Measurements from ENCODE around the gene RAB34.
"Not testable (repeated sequence)": the region's sequence is repeated elsewhere in the genome, so short reads cannot be mapped to it uniquely, and the experiment has no call there.

Gene RAB34

DNA sequence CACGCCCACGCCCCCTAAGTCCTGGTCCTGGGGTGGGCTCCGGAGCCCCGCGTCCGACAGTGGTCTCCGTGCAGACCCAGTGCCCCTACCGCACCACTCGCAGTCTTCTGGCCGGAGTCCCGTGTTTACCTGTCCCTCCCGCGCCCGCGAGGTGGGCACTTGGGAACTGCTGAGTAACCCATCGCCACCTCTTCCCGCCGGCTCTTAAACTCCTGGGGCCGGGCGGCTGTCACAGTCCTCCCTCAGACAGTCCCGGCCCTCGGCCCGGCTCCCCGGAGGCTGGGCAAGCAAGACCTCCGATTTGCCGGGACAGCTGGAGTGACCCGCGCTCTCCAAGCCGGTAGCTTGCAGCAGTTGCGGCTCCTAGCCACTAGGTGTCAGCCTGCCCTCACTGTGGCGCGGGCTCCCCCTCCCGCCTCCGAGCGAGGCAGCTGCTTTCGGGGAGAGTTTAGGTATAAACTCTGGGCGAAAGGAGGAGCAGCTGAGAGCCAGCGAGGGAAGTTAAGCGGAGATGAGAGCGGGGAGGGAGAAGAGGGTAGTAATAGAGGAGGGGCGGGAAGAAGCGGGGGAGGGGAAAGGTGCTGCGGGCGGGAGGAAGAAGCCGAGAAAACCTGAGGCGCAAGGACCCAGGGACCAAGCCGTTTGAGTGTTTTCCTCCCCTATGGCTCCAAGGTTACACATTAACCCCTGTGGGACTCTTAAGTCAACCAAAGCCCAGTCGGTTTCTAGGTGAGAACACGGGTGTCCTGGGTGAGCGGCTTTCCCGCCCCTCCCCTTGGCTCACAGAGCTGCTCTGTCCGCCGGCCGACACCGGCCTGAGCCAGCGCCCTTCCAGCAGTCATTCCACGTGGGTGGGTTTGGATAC is 9.2 kb upstream of the RAB34 start:
- peak; percentile 89 for DNase-seq

DNA sequence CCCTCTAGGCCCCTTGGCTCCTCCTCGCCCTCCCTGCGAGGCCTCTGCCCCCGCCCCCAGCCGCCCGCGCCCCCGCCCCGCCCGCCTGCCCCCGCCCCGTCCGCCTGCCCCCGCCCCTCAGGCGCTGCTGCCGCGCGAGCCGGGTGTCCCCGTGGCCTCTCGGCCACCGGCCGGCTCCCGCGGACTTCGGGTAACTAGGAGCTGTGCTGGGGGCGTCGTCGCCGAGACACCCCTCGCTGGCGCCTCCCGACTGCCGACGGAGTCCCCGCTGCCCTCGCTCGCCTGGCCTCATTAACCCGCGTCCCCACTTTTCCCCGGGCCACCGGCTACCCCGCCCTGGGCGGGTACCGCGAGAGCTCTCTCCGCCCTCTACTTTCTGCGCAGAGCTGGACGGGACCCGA is 8.6 kb upstream of the RAB34 start, which contains the start of gene TLCD1:
TSS of gene TLCD1 (minus strand) at position 8 of the 401 bp plus-strand sequence. CDS start 136 bp downstream, outside the sequence.
- no peak for DNase-seq

DNA sequence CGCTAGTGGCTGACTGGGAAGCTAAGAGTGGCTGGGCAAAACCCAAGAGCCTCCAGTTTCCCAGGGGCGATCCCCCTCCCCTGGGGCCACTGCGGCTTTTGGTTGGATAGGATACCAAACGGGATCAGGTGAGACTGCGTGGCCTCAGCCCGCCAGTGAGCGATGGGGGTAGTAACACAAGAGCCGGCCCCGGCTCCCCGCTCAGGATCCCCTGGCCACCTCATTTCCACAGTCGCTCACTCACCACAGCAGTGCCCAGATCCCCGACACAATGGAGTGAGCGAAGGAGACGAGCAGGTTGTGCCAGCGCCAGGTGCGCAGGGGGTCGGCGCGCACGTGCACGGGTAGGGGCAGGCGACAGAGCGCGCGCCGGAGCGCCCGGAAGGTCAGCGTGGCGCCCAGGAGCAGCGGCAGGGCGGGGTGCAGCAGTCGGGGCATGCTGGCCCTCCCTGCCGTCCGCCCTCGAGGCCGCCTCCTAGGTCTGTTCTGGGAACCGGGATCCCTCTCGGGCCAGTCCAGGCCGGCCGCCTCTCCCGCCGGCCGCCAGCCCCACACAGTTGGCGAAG is 8.1 kb upstream of the RAB34 start:
- DNase-seq = peak; percentile 79

DNA sequence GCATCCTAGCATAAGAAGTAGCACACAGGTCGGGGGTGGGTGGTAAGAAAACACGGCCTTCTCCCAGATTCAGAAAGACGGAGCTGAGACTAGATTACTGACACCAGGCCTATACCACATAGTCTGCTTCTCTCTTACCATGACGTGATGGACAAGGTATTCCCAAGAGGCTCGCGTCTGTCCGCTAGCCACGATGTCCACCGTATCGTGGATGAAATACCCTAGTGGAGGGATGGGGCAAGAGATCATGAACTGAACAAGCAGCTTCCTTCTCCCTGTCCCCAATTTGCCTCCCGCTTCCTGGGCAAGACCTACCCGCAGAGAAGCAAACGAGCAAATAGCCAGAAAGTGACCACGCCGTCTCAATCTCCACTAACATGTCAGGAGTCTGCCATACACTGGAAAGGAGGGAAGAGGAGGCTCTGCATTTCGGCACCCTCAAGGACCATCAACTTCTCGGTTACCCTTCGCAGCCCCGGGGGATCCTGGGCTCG is 7.5 kb upstream of the RAB34 start:
- DNase-seq = no peak

DNA sequence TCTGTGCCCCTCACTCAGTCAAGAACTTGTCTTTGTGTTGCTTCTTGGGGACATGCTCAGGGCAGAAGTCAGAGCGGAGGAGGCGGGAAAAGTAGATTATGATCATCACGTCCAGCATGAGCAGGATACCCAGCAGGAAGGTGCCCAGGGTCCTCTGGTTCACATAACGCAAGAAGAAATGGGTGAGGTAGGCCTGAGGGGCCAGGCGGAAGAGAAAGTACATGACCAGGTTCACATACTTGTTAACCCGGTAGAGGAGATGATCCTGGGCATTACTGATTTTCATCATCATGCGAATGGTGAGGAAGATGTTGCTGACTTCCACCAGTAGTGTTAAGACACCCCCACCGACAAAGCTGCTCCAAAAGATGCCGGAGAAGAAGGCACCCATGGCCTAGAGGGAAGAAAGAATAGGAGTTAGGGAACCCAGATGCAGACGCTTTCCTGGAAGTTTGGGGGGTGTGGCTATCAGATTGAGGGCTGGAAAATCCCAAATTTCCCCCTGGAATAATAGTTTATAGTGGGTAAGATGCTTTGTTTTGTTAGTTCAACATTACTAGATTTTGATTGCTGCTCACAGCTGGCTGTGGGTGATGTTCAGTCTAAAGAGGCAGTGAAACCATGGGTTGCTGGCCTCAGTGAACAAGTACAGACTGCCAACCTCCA is 7.0 kb upstream of the RAB34 start:
- DNase-seq = no peak

DNA sequence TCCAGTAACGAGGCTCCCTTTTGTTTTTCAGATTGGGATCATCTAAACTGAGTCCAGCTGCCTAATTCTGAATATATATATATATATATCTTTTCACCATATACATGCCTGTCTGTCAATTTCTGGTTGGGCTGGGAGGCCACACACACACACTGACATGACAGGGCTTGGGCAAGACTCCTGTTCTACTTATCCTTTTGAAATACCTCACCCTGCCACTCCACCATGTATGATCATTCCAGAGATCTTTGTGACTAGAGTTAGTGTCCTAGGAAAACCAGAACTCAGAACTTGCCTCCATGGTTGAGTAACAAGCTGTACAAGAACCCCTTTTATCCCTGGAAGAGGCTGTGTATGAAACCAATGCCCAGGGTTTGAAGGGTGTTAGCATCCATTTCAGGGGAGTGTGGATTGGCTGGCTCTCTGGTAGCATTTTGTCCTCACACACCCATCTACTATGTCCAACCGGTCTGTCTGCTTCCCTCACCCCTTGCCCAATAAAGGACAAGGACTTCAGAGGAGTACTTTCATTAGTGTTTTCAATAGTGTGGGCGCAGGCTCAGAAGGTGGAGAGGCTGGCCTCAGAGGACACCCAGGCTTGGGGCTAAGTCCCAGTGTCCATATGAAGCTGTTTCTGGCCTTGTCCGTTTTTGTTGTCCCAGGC is 6.3 kb upstream of the RAB34 start:
- DNase-seq = not testable (repeated sequence)

- DNase-seq = no peak
These were observed 5.6 kb upstream of the RAB34 start for GRCh38 chr17:28723159-28723835.

GRCh38 chr17:28722417-28723158 is 4.9 kb upstream of the RAB34 start:
- DNase-seq = no peak

DNA sequence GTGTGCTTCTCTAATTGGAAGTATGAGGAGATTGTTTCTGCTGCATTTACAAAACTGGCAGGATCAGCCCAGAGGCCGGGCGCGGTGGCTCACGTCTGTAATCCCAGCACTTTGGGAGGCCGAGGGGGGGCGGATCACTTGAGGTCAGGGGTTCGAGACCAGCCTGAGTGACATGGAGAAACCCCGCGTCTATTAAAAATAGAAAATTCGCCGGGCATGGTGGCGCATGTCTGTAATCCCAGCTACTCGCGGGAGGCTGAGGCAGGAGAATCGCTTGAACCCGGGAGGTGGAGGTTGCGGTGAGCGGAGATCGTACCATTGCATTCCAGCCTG is 3.3 kb upstream of the RAB34 start:
- DNase-seq = not testable (repeated sequence)

- peak; percentile 9 for DNase-seq
These were observed 2.8 kb upstream of the RAB34 start for GRCh38 chr17:28720247-28720996.

- no peak for DNase-seq
These were observed 1.4 kb upstream of the RAB34 start for GRCh38 chr17:28719021-28719433.

DNA sequence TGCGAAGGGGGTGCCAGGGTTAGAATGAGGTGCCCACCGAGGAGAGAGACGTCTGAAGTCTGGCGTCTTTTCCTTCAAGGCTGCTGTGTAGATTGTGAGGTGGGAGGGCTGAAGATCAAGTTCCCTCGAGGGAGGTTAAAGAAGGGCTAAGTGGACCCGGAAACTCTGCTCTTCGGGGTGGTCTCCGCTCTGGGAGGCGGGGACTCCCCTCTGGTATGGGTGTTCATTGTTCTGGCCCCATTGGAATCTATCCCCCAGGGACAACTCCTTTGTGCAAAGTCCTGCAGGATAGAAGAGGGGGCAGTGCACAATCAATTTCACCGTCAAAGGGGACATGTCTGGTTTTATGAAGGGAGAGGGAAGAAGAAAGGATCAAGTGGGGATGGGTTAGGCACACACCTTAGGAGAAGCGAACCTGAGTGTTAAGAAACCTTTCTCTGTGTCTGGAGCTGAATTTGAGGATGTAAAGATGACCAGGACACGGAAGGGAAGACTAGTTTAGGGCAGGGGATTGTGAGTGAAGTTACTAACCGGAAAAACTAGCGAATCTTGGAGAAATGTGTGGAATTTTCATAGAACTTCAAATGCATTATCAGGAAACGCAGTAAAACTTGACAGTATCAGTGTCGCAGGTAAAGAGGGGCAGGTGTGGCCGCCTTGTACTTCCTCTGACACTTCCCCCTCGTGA is 809 bp upstream of the RAB34 start:
- no peak for DNase-seq

DNA sequence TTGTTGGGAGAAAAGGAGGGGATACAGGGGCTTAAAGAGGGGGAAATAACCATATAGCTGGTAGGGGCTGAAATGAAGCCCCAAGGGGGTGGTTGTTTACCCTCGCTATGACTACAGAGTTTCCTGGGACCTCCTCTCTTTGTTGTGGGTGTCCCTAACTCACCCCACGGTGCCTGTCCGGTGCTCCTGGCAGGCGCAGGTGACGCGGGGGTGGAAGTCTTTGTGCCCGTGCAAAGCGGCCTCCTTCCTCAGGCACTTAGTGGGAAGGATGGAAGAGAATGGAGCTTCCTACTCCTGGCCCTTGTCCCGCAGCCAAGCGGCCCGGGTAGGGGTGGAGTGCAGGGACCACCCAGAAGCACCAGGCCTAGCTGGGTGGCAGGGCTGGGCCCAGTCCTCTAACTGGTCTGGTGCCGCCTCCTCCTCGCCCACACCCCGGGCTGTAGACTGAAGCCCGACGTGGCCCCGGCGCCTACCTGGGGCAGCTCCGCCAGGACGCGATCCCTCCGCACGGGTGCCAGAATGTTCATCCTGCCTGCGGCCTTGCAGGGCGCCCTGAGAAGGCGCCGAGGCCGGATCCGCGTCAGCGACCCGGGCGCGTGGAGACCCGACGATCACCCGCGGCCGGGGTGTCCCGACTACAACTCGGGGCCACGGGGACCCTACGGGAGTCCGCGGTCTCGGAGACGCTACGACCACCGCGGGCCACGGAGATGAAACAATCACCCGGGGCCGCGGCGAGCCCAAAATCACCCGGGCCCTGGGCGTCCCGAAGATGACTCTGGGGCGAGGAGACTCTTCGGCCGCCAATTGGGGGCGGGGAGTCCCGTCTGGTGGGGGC is 709 bp downstream of the RAB34 start:
- no peak for DNase-seq

- DNase-seq = no peak
These were observed 2.5 kb downstream of the RAB34 start for GRCh38 chr17:28715217-28715616.

DNA sequence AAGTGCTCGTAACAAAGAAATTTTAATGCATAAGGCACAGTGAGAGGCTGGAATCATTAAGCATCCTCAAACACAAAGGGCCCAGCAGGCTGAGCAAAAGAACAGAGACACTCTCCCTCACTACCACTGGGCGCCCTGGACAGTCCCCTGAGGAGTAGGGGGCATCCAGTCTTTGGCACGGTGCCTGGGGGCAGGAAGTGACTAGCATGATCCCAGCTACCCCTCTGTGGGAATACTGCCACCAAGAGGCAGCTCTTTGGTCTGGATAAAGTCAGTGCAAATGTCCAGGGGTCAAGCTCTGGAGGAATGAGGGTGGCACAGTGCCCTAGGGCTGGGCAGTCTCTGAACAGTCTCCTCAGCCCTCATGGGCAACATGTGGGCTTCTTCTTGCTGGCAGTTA is 3.4 kb downstream of the RAB34 start:
- no peak for DNase-seq

DNA sequence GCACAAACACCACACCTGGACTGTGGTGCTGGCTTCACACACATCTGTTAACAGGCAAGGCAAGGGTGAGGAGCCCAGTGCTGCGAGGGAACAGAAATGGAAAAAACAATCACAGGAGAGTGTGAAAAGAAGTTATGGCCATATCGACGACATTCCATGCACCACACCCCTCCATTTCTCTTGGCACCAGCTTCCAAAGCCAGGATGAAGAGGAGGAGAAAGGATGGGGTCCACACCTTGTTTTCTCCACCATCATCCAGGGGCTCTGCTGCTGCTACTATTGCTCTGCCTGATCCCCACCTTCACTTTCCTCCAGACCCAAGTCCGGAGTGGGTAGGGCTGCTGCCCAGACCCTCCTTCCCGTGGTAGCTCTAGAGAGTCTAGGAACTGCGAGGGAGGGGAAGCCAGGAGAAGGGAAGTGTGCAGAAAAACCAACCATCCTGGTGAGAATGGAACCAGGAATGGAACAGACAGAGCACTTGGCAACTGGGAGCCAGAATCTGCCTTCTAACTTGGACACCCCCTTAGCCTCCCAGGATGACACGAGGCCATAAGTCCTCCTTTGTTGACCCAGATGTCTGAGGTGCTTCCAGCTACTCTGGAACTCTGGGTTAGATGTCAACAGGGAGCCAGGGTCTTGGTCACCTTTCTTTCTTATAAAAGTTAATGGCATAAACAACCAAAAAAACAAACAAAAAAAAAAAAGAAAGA is 4.8 kb downstream of the RAB34 start:
- no peak for DNase-seq

- no peak for DNase-seq
These were observed 5.5 kb downstream of the RAB34 start for GRCh38 chr17:28712032-28712704.

- no peak for DNase-seq
These were observed 6.0 kb downstream of the RAB34 start, which contains the start of gene PROCA1 for GRCh38 chr17:28711723-28712031. TSS of gene PROCA1 (minus strand) at chr17:28711888. CDS start at chr17:28711660, 228 bp downstream.
